DND-41 (cell line): Measurements from ENCODE around the gene ZNF146.
"Not testable (repeated sequence)": the region's sequence is repeated elsewhere in the genome, so short reads cannot be mapped to it uniquely, and the experiment has no call there.

Experiments
- ATAC-seq: fragments of 200-7000 bp; cut with Tn5 transposase; 3 replicates; pipeline ENCODE4 v1.9.1; 2021; ENCODE audit warnings: low read depth; ENCODE audit not compliant: insufficient read depth
- DNase-seq: peaks from one replicate; pipeline ENCODE4 v3.0.0-alpha.2; 2020
- H2AFZ ChIP-seq: 2 replicates; pipeline ENCODE4 v1.6.0; 2012; ENCODE audit warnings: low read depth, low read length
- H3K27ac ChIP-seq: 2 replicates; pipeline ENCODE4 v1.5.1; 2012; ENCODE audit warnings: low read length, inconsistent platforms
- H3K27me3 ChIP-seq: fragments of 200-600 bp; sonication (generic); 2 replicates; pipeline ENCODE4 v1.6.0; 2012; ENCODE audit warnings: low read length, mild to moderate bottlenecking, inconsistent platforms; ENCODE audit not compliant: insufficient read depth, poor library complexity
- H3K36me3 ChIP-seq: 2 replicates; pipeline ENCODE4 v1.5.1; 2012; ENCODE audit warnings: low read length, inconsistent platforms; ENCODE audit not compliant: insufficient read depth
- H3K4me1 ChIP-seq: 2 replicates; pipeline ENCODE4 v1.5.1; 2012; ENCODE audit warnings: mild to moderate bottlenecking, low read length; ENCODE audit not compliant: insufficient read depth
- H3K4me2 ChIP-seq: 2 replicates; pipeline ENCODE4 v1.6.0; 2012; ENCODE audit warnings: mild to moderate bottlenecking, moderate library complexity, low read length, inconsistent platforms; ENCODE audit not compliant: insufficient read depth
- H3K4me3 ChIP-seq, 2 experiments: fragments of 200-600 bp in 1 of 2; shearing (Covaris generic) in 1 of 2; 2 replicates each; pipeline ENCODE4 v1.5.1; 2012 to 2016; ENCODE audit warnings: inconsistent platforms in 2 of 2, low read length in 2 of 2, mild to moderate bottlenecking in 2 of 2, low read depth in 1 of 2, moderate library complexity in 1 of 2
- H3K79me2 ChIP-seq: 2 replicates; pipeline ENCODE4 v1.6.0; 2012; ENCODE audit warnings: low read length, inconsistent platforms; ENCODE audit not compliant: insufficient read depth
- H3K9ac ChIP-seq: 2 replicates; pipeline ENCODE4 v1.6.0; 2012; ENCODE audit warnings: low read depth, mild to moderate bottlenecking, inconsistent platforms, low read length, moderate library complexity
- H3K9me3 ChIP-seq: 2 replicates; pipeline ENCODE4 v1.5.1; 2012; ENCODE audit warnings: low read length, moderate library complexity, mild to moderate bottlenecking, inconsistent platforms; ENCODE audit not compliant: insufficient read depth, severe bottlenecking
- H4K20me1 ChIP-seq: 2 replicates; pipeline ENCODE4 v1.6.0; 2012; ENCODE audit warnings: low read length; ENCODE audit not compliant: insufficient read depth
- EZH2 ChIP-seq: IDR thresholded peaks from 3 replicates; pipeline ENCODE4 v1.6.1; 2012; ENCODE audit warnings: borderline replicate concordance, low read depth, mild to moderate bottlenecking, moderate library complexity, low read length, inconsistent platforms; ENCODE audit not compliant: severe bottlenecking
- TF ChIP-seq, protein P1 (sequence below): IDR thresholded peaks from 2 replicates; pipeline ENCODE4 v1.5.1; 2012; ENCODE audit warnings: borderline replicate concordance, low read length, moderate library complexity, mild to moderate bottlenecking; ENCODE audit not compliant: poor library complexity, severe bottlenecking; ENCODE audit errors: extremely low read depth

Gene ZNF146

DNA sequence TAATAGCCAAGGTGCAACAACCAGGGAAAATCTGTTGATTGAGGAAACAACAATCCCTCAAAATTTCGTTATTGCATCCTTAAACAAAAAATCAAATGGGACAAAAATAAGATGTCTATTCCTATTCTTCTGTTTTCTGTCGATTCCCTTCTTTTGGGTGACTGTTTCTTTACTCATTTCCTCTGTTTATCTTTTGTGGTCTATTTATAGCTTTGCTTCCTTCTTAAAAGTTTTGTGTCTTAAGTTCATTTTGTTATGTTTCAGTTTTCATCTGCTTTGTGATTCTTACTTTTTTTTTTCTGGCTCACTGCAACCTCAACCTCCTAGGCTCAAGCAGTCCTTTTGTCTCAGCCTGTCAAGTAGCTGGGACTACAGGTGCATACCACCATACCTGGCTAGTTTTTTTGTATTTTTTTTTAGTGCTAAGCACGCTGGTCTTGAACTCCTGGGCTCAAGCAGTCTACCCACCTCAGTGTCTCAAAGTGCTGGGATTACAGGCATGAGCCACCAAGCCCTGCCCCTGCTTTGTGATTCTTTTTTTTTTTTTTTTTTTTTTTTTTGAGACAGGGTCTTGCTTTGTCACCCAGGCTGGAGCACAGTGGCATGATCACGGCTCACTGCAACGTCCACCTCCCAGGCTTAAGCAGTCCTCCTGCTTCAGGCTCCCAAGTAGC is 10.4 kb downstream of the ZNF146 start:
- DNase-seq (no peak), ATAC-seq (no peak)
- no peak overlapping the region for H3K27ac ChIP-seq
- no peak overlapping the region for H3K9ac ChIP-seq
- peaks cover 85% of the 10 kb centered on the region for H3K36me3 ChIP-seq
- peaks cover 59% of the 10 kb centered on the region for H4K20me1 ChIP-seq
- peaks cover 15% of the 10 kb centered on the region; the same call in 1 of the 2 replicates for H3K4me1 ChIP-seq
- peaks cover 95% of the 10 kb centered on the region for H3K79me2 ChIP-seq
- H3K9me3 ChIP-seq = no peaks in the 10 kb centered on the region
- no peak overlapping the region for H2AFZ ChIP-seq
- H3K27me3 ChIP-seq = no peaks in the 10 kb centered on the region
- no peak overlapping the region for H3K4me2 ChIP-seq
- H3K4me3 ChIP-seq = no peak overlapping the region
- TF ChIP-seq EZH2 = no peak
- TF ChIP-seq, protein P1, sequence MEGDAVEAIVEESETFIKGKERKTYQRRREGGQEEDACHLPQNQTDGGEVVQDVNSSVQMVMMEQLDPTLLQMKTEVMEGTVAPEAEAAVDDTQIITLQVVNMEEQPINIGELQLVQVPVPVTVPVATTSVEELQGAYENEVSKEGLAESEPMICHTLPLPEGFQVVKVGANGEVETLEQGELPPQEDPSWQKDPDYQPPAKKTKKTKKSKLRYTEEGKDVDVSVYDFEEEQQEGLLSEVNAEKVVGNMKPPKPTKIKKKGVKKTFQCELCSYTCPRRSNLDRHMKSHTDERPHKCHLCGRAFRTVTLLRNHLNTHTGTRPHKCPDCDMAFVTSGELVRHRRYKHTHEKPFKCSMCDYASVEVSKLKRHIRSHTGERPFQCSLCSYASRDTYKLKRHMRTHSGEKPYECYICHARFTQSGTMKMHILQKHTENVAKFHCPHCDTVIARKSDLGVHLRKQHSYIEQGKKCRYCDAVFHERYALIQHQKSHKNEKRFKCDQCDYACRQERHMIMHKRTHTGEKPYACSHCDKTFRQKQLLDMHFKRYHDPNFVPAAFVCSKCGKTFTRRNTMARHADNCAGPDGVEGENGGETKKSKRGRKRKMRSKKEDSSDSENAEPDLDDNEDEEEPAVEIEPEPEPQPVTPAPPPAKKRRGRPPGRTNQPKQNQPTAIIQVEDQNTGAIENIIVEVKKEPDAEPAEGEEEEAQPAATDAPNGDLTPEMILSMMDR = no peak

DNA sequence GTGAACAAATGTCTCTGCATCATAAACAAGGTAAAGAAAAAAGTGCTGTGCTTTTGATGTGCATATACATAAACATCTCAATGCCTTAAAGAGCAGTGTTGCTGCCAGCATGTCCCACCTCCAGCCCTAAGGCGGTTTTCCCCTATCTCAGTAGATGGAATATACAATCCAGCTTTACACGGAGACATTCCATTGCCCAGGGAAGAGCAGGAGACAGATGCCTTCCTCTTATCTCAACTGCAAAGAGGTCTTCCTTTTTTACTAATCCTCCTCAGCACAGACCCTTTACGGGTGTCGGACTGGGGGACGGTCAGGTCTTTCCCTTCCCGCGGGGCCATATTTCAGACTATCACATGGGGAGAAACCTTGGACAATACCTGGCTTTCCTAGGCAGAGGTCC is 18.7 kb downstream of the ZNF146 start:
- H2AFZ ChIP-seq, H3K27me3 ChIP-seq, H4K20me1 ChIP-seq, H3K4me3 ChIP-seq, H3K9ac ChIP-seq, DNase-seq, H3K4me1 ChIP-seq, ATAC-seq, H3K27ac ChIP-seq, H3K4me2 ChIP-seq, H3K9me3 ChIP-seq: not testable (repeated sequence)
- peaks cover 25% of the 10 kb centered on the region for H3K79me2 ChIP-seq
- H3K36me3 ChIP-seq = peaks cover 99% of the 10 kb centered on the region

DNA sequence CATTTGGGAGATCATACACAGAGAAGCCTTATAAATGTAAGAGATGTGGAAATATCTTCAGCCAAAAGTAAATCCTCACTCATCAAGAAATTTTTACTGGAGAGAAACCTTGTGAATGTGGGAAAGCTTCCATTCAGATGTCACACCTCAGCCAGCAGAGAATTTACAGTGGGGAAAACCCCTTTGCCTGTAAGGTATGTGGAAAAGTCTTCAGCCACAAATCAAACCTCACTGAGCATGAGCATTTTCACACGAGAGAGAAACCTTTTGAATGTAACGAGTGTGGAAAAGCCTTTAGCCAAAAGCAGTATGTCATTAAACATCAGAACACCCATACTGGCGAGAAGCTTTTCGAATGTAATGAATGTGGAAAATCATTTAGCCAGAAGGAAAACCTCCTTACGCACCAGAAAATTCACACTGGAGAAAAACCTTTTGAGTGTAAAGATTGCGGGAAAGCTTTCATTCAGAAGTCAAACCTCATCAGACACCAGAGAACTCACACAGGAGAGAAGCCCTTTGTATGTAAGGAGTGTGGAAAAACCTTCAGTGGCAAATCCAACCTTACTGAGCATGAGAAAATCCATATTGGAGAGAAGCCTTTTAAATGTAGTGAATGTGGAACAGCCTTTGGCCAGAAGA is 21.5 kb downstream of the ZNF146 start:
- H3K27ac ChIP-seq = no peak overlapping the region
- DNase-seq (no peak), ATAC-seq (no peak)
- peaks cover 80% of the 10 kb centered on the region for H3K36me3 ChIP-seq
- H2AFZ ChIP-seq = no peak overlapping the region
- no peaks in the 10 kb centered on the region for H4K20me1 ChIP-seq
- no peaks in the 10 kb centered on the region for H3K27me3 ChIP-seq
- H3K4me1 ChIP-seq = no peaks in the 10 kb centered on the region
- H3K4me2 ChIP-seq = no peak overlapping the region
- no peak overlapping the region for H3K4me3 ChIP-seq
- H3K9ac ChIP-seq = no peak overlapping the region
- H3K79me2 ChIP-seq = peaks cover 8% of the 10 kb centered on the region
- no peaks in the 10 kb centered on the region for H3K9me3 ChIP-seq
- TF ChIP-seq EZH2 = no peak
- TF ChIP-seq, protein P1 = no peak

GRCh38 chr19:36236946-36237310 is 22.0 kb downstream of the ZNF146 start:
- Histone ChIP-seq H3K9ac (no peak overlapping the region), H3K4me3 (no peak overlapping the region), H3K27ac (no peak overlapping the region), H3K4me2 (no peak overlapping the region), H3K9me3 (no peaks in the 10 kb centered on the region), H3K36me3 (peaks cover 75% of the 10 kb centered on the region), H2AFZ (no peak overlapping the region), H3K79me2 (peaks cover 6% of the 10 kb centered on the region), H4K20me1 (no peaks in the 10 kb centered on the region), H3K4me1 (no peaks in the 10 kb centered on the region), H3K27me3 (no peaks in the 10 kb centered on the region)
- DNase-seq (no peak), ATAC-seq (no peak)
- TF ChIP-seq EZH2 = no peak
- TF ChIP-seq, protein P1 = no peak
